GM10266 (cell line): ENCODE measurements around the gene F13A1.

Experiments used
- DNase-seq: peaks from one replicate; pipeline ENCODE4 v3.0.0; 2012; ENCODE audit errors: extremely low spot score
- CTCF ChIP-seq: IDR thresholded peaks from 2 replicates; pipeline ENCODE4 v1.5.1; 2012; ENCODE audit warnings: mild to moderate bottlenecking, low read depth; ENCODE audit not compliant: control insufficient read depth, insufficient read depth; ENCODE audit errors: missing control alignments

The F13A1 gene

GRCh38 chr6:6195080-6195479 lies 125.4 kb downstream of the F13A1 start:
- TF ChIP-seq CTCF = no peak
- no peak for DNase-seq

GRCh38 chr6:6193221-6193745 lies 127.2 kb downstream of the F13A1 start:
- DNase-seq = no peak
- no peak for TF ChIP-seq CTCF

- DNase-seq = no peak
- TF ChIP-seq CTCF = no peak
Observed at GRCh38 chr6:6191909-6192308, 128.6 kb downstream of the F13A1 start.

- DNase-seq = no peak
Observed at GRCh38 chr6:6191476-6191875, 129.0 kb downstream of the F13A1 start.

DNA sequence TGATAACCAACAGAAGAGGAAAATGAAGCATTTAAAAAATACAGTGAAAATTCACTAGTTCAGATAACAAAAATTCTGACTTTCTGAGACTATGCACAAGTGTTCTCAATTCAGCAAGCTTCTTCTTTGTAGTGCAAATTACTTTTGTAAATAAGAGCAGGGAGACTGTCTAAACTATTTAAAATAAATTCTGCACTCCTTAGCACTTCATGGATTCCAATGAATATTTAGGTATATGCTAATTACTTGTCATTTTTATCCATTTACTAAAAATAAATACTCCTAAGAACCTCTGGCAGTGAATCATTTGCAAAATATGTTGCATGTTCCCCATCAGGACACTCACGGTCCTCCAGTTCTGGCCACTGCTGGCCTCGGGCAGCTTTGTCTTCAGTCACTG lies 139.8 kb downstream of the F13A1 start:
- no peak for DNase-seq
- no peak for TF ChIP-seq CTCF

More at GRCh38 chr6:6191476-6191875, 129.0 kb downstream of the F13A1 start:
- TF ChIP-seq CTCF = no peak

DNA sequence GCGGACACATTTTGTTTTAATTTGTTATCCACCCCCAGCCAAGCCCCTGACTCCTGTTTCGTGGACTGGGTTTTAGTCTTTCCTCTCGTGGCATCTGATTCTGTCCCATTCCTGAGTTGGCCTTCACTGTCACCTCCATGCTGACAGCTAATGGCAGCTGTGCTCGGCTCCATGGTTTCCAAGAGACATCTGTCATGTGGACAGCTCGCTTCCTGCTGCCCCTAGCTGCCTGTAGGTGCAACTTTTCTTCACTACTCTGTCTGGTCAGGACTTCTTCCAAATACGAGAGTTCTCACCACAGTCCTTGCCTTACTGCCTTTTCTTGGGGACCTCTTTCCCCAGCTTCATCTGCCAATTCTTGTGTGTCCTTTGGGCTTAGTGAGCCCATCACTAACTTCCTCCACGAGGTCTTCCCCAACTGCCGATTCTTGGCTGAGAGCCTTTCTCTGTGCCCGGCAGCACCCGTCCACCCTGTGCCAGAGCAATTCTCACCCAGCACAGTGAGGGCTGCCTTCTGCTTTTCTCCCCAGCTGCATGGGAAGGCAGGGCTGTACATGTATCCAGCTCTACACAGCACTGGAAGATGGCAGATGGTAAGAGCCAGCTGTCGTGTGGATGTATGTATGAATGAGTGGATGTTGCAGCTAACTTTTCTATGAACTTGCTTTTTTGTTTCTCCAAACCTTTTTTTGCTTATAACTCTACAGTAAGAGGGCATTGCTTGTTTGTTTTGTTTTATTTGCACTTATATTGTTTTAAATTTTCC lies 140.4 kb downstream of the F13A1 start:
- no peak for TF ChIP-seq CTCF

DNA sequence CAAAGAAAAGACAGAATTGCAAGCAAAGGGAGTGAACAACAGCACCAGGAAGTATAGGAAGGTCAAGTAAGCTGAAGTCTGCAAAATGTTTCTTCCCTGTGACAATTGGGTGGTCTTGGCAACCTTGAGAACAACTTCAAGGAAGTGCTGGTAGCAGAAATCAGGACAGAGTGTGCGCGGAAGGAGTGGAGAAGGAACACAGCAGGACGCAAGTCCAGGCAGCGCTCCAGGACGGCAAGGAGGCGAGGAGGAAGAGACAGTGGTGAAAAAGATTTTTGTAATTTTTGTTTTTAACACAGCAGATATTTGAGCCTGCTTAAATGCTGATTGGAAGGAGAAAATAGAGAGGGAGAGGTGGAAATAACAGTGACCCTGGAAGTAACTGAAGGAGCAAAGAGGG lies 141.7 kb downstream of the F13A1 start:
- no peak for TF ChIP-seq CTCF
- no peak for DNase-seq

More for the DNA sequence above, 140.4 kb downstream of the F13A1 start:
- no peak for DNase-seq
